Right lobe of liver (tissue), 6 donors: ENCODE measurements around the gene TCEA3. TPM values are rescaled to one million over a fixed set of nuclear protein-coding genes. Genes with fewer than 3 reads are reported as not detected.
A peak's percentile ranks its signal among the peaks of the same experiment; 100 is the strongest.

Source experiments
- ATAC-seq, 4 donors: fragments of 200-7000 bp; cut with Tn5 transposase; one replicate each; pipeline ENCODE4 v1.9.1; 2020; ENCODE audit warnings: mild to moderate bottlenecking in 4 of 4, moderate library complexity in 4 of 4
- DNase-seq, 3 donors: peaks; one replicate each; pipeline ENCODE4 v3.0.0-alpha.2; 2020
- H3K27ac ChIP-seq, 3 donors: fragments of 200-600 bp; one replicate each; pipeline ENCODE4 v1.8.0; 2022
- H3K27me3 ChIP-seq, 2 donors: fragments of 200-600 bp; one replicate each; pipeline ENCODE4 v1.8.0; 2022
- H3K36me3 ChIP-seq, 4 donors: fragments of 200-600 bp; sonication (generic) in 1 of 4; one replicate each; pipeline versions ENCODE4 v1.5.1 to v1.8.0; 2017 to 2022; ENCODE audit warnings: control low read depth in 1 of 4
- H3K4me1 ChIP-seq, 4 donors: fragments of 200-600 bp; sonication (generic) in 1 of 4; one replicate each; pipeline versions ENCODE4 v1.5.1 to v1.8.0; 2017 to 2022; ENCODE audit warnings: control low read depth in 1 of 4
- H3K4me3 ChIP-seq, 3 donors: fragments of 200-600 bp; one replicate each; pipeline ENCODE4 v1.8.0; 2022
- H3K9me3 ChIP-seq, 4 donors: fragments of 200-600 bp; sonication (generic) in 1 of 4; one replicate each; pipeline versions ENCODE4 v1.5.1 to v1.8.0; 2017 to 2022; ENCODE audit warnings: control low read depth in 1 of 4
- CTCF ChIP-seq, 4 donors: fragments of 200-600 bp in 3 of 4; fragments of 450-650 bp in 1 of 4; IDR thresholded peaks; one replicate each; pipeline versions ENCODE4 v1.5.1 to v1.8.0; 2016 to 2022; ENCODE audit warnings: antibody characterized with exemption in 4 of 4, mild to moderate bottlenecking in 2 of 4
- POLR2A ChIP-seq: fragments of 450-650 bp; IDR thresholded peaks from one replicate; pipeline ENCODE4 v1.6.1; 2017; ENCODE audit warnings: antibody characterized with exemption, mild to moderate bottlenecking
- WGBS: methylation state at CpG from one replicate; pipeline ENCODE4 v1.1.6; 2018; ENCODE audit warnings: low coverage, low lambda C conversion rate; ENCODE audit not compliant: insufficient coverage; ENCODE audit errors: missing lambda C conversion rate; 5-methylcytosine and 5-hydroxymethylcytosine counted together
- intact Hi-C, 2 donors: fragments of 100-400 bp; cut with DNase I; formaldehyde crosslinking; loops; one replicate each; pipeline versions ENCODE4 v1.11.2 to v1.14.1; 2022
- total RNA-seq, 6 experiments: library from RNA; depleted of rRNA in 2 of 6; stranded (reverse); fragments of >200 nt in 2 of 6; fragmentation: NEBNext Ultra II Directional in 3 of 6; extraction: Animal tissue kit (Norgen Biotek cat#: 25700) in 3 of 6; gene quantifications; one replicate each; pipeline versions ENCODE4 v1.1.0 to v1.2.4, GENCODE V29; 2016 to 2023
- donor health status: DM: no; HTN: yes; CAD: no.
- donor health status: DM: no; HTN: no; CAD: no.
- donor health status: DM: no; HTN: no; CAD: no.
- donor health status: DM: no; HTN: yes; CAD: no.
- donor health status: DM: no; HTN: yes; CAD: no.

TCEA3 gene
- total RNA-seq, 6 experiments from 2014 or later = 53.3 to 94.0 (median 63.2) TPM

GRCh38 chr1:23371987-23372880 is 52.3 kb downstream of the TCEA3 start:
- 83% methylated on average over 7 of the region's 13 CpGs for WGBS
- Histone ChIP-seq H3K9me3 (no peaks in the 10 kb centered on the region), H3K27ac (no peak overlapping the region)

GRCh38 chr1:23370709-23371584 is 53.6 kb downstream of the TCEA3 start:
- H3K4me1 ChIP-seq = peaks cover 0 to 20% (median 7%) of the 10 kb centered on the region in 4 donors
- peak in 2 of 3 donors; percentile 44 to 50 for DNase-seq
- no peak overlapping the region for H3K4me3 ChIP-seq
- H3K36me3 ChIP-seq = peaks cover 0 to 3% (median 0%) of the 10 kb centered on the region in 4 donors
- no peak for TF ChIP-seq POLR2A
- no peak for TF ChIP-seq CTCF (IDR thresholded peaks at IDR 0.05)
- no peaks in the 10 kb centered on the region for H3K27me3 ChIP-seq
- WGBS = 59% methylated on average over 11 of the region's 13 CpGs
- intact Hi-C loops = no loop called here
- H3K27ac ChIP-seq = peak overlapping the region; percentile 1 to 98 (median 63)
- H3K9me3 ChIP-seq = no peaks in the 10 kb centered on the region
- ATAC-seq = no peak

More at GRCh38 chr1:23371987-23372880, 52.3 kb downstream of the TCEA3 start:
- DNase-seq (no peak), ATAC-seq (no peak)
- H3K4me1 ChIP-seq = peaks cover 0 to 20% (median 7%) of the 10 kb centered on the region in 4 donors
- TF ChIP-seq POLR2A = no peak
- no peak for TF ChIP-seq CTCF (IDR thresholded peaks at IDR 0.05)
- intact Hi-C loops = no loop called here
- no peaks in the 10 kb centered on the region for H3K27me3 ChIP-seq
- H3K36me3 ChIP-seq = no peaks in the 10 kb centered on the region
- H3K4me3 ChIP-seq = no peak overlapping the region

DNA sequence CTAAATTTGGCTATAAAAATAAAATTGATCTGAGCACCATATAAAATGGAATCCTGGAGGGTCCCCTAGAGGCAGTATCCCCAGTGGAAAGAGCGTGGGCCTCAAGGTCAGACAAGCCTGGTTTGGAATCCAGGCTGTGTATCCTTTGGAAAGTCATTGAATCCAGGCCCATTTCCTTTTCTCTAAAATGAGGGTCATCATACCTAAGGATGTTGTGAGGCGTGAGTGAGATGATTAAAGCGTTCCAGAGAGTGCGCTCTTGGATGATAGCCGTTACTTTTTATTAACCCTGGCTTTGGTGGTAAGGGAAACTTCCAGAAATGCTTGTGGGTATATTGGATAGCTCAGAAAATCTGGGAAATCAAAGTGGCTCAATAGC is 54.2 kb downstream of the TCEA3 start:
- Histone ChIP-seq H3K4me3 (no peak overlapping the region), H3K4me1 (peaks cover 0 to 20% (median 7%) of the 10 kb centered on the region in 4 donors), H3K36me3 (peaks cover 0 to 3% (median 0%) of the 10 kb centered on the region in 4 donors), H3K27ac (peak overlapping the region; percentile 63 to 100 (median 98)), H3K27me3 (no peaks in the 10 kb centered on the region), H3K9me3 (no peaks in the 10 kb centered on the region)
- ATAC-seq (no peak), DNase-seq (no peak)
- no peak for TF ChIP-seq CTCF (IDR thresholded peaks at IDR 0.05)
- no peak for TF ChIP-seq POLR2A
- WGBS = 69% methylated on average over 5 of the region's 5 CpGs
- intact Hi-C loops = no loop called here

DNA sequence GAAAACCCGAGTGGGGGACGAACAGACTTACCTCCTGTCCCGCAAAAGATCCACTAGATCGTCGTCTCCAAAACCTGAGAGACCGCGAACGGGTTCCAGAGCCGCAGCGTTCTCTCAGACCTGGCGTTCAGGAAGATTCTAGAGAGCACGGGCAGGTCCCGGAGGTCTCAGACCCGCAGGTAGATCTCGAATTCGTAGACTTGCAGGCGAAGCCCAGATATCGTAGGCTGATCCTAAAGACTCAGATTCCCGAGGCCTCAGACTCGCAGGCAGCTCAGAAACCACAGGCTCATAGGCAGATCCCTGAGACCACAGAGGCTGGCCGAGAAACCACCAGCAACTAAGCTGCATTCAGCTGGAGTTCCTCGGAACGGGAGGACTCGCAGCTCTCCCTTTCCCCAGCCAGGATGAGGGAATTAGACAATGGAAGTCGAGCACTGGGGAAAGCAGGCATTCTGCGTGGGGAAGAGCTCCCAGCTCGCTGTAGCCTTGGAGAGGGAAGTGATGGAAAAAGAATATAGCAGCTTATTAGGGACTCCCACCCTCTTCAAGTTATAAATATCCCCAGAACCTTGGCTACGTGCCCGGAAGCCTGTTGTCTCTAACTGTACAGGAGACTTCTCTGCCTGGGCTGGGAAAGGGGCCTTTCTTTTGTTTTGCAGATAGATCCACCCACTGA is 55.1 kb downstream of the TCEA3 start, which contains the start of gene ZNF436:
Gene ZNF436 (minus strand): TSS at position 502 of the 679 bp plus-strand sequence. CDS start 1,831 bp downstream, outside the sequence.
- ATAC-seq (peak in 1 of 4 donors; percentile 2), DNase-seq (peak; percentile 77 to 85 (median 83))
- TF ChIP-seq CTCF (IDR thresholded peaks at IDR 0.05) (no peak), POLR2A (no peak)
- no peaks in the 10 kb centered on the region for H3K27me3 ChIP-seq
- peaks cover 0 to 4% (median 0%) of the 10 kb centered on the region in 4 donors for H3K9me3 ChIP-seq
- H3K4me1 ChIP-seq = peaks cover 0 to 20% (median 7%) of the 10 kb centered on the region in 4 donors
- peak within 1 kb of the TSS; percentile 75 to 91 (median 81) for H3K4me3 ChIP-seq
- peaks cover 0 to 7% (median under 1%) of the 10 kb centered on the region in 4 donors for H3K36me3 ChIP-seq
- 0% methylated on average over 17 of the region's 29 CpGs for WGBS
- intact Hi-C loops = no loop called here
- peak within 1 kb of the TSS; percentile 98 to 100 (median 98) for H3K27ac ChIP-seq
